Measurements from ENCODE around the gene SEC14L5. TPM values are rescaled to one million over a fixed set of nuclear protein-coding genes. Genes with fewer than 3 reads are reported as not detected.

SEC14L5 gene
- total and polyA plus RNA-seq, 2 experiments from 2014 or later: 2.6 to 5.9 TPM

- ATAC-seq (no peak), DNase-seq (ENCODE audit: low spot score) (no peak)
- Histone ChIP-seq H4K20me1 (replicated peaks; ENCODE audit: insufficient read depth) (no peaks in the 10 kb centered on the region), H3K27me3 (ENCODE audit: insufficient read depth) (no peaks in the 10 kb centered on the region), H2AFZ (peak overlapping the region; percentile 72; the same call in 1 of the 2 replicates), H3K4me2 (peak overlapping the region; percentile 79; the same call in 1 of the 2 replicates), H3K9me2 (ENCODE audit: insufficient read depth) (no peaks in the 10 kb centered on the region), H3K36me3 (ENCODE audit: insufficient read depth) (no peaks in the 10 kb centered on the region), H3K4me1 (ENCODE audit: insufficient read depth) (peaks cover 13% of the 10 kb centered on the region; the same call in 1 of the 2 replicates), H3K27ac (ENCODE audit: low read depth) (no peak overlapping the region), H3K4me3 (peak overlapping the region; percentile 57), H3F3A (replicated peaks; ENCODE audit: low read depth) (0 out of 2 replicates have a peak, but pooled peaks cover 4% of the 10 kb centered on the region), H3K79me2 (replicated peaks; ENCODE audit: insufficient read depth) (no peaks in the 10 kb centered on the region)
- peak overlapping the region; percentile 24; the same call in 1 of the 2 replicates for H3K27ac Mint-ChIP-seq
- TF ChIP-seq STAT1 (IDR thresholded peaks at IDR 0.05; ENCODE audit: unreplicated experiment) (no peak), CREB1 (CRISPR knock-in tag; IDR thresholded peaks at IDR 0.05; ENCODE audit: low read depth) (no peak), REST (IDR thresholded peaks at IDR 0.05; ENCODE audit: unreplicated experiment) (no peak), EZH2 (IDR thresholded peaks at IDR 0.05; ENCODE audit: low read depth, unreplicated experiment) (no peak), ZNF331 (CRISPR knock-in tag; IDR thresholded peaks at IDR 0.05; ENCODE audit: low read depth) (no peak), NANOG (IDR thresholded peaks at IDR 0.05; ENCODE audit: borderline replicate concordance) (no peak), ZNF462 (CRISPR knock-in tag; IDR thresholded peaks at IDR 0.05) (no peak)
- H3K4me3 Mint-ChIP-seq: peak overlapping the region; percentile 67
- no peaks in the 10 kb centered on the region for H3K9me3 Mint-ChIP-seq
- H3K36me3 Mint-ChIP-seq (ENCODE audit: low read depth): no peaks in the 10 kb centered on the region
- H3K4me1 Mint-ChIP-seq: peaks cover 19% of the 10 kb centered on the region
- H3K27me3 Mint-ChIP-seq (ENCODE audit: insufficient read depth, low read depth, poor library complexity): peaks cover 5% of the 10 kb centered on the region
These were observed 644 bp downstream of the SEC14L5 start for GRCh38 chr16:4958510-4959438.
